ENCODE results near the gene CFAP68.

CFAP68 gene

GRCh38 chr11:111878849-111879636 is at the start of gene CFAP68, which contains the start of gene FDXACB1:
Gene CFAP68 (plus strand): TSS chr11:111879541. CDS start chr11:111879561, 20 bp downstream.
Gene FDXACB1 (minus strand): TSS chr11:111879165. CDS start chr11:111879132, 33 bp downstream.
- peak; percentile 79 to 96 (median 90) for DNase-seq (ENCODE audit: low read depth in 4 of 4, low spot score in 1 of 4)

GRCh38 chr11:111833524-111833923 is 45.8 kb upstream of the CFAP68 start:
- DNase-seq (ENCODE audit: low read depth in 4 of 4, low spot score in 1 of 4), result no peak

GRCh38 chr11:111834432-111835163 is 44.7 kb upstream of the CFAP68 start:
- no peak for DNase-seq (ENCODE audit: low read depth in 4 of 4, low spot score in 1 of 4)

GRCh38 chr11:111835665-111836064 is 43.7 kb upstream of the CFAP68 start:
- no peak for DNase-seq (ENCODE audit: low read depth in 4 of 4, low spot score in 1 of 4)

GRCh38 chr11:111836162-111836561 is 43.2 kb upstream of the CFAP68 start:
- no peak for DNase-seq (ENCODE audit: low read depth in 4 of 4, low spot score in 1 of 4)

GRCh38 chr11:111836721-111837120 is 42.6 kb upstream of the CFAP68 start:
- DNase-seq (ENCODE audit: low read depth in 4 of 4, low spot score in 1 of 4), result no peak

GRCh38 chr11:111837366-111837891 is 41.9 kb upstream of the CFAP68 start:
- DNase-seq (ENCODE audit: low read depth in 4 of 4, low spot score in 1 of 4), result no peak

- DNase-seq (ENCODE audit: low read depth in 4 of 4, low spot score in 1 of 4), result no peak
These were observed 41.3 kb upstream of the CFAP68 start for GRCh38 chr11:111838054-111838453.

- no peak for DNase-seq (ENCODE audit: low read depth in 4 of 4, low spot score in 1 of 4)
These were observed 39.2 kb upstream of the CFAP68 start for GRCh38 chr11:111840143-111840542.

- DNase-seq (ENCODE audit: low read depth in 4 of 4, low spot score in 1 of 4), result peak; percentile 79 to 88 (median 84)
These were observed 37.8 kb upstream of the CFAP68 start for GRCh38 chr11:111841370-111842053.

- no peak for DNase-seq (ENCODE audit: low read depth in 4 of 4, low spot score in 1 of 4)
These were observed 35.7 kb upstream of the CFAP68 start for GRCh38 chr11:111843661-111844060.

GRCh38 chr11:111845276-111846028 is 33.9 kb upstream of the CFAP68 start:
- no peak for DNase-seq (ENCODE audit: low read depth in 4 of 4, low spot score in 1 of 4)

GRCh38 chr11:111846063-111846462 is 33.3 kb upstream of the CFAP68 start:
- DNase-seq (ENCODE audit: low read depth in 4 of 4, low spot score in 1 of 4), result no peak

GRCh38 chr11:111846636-111847035 is 32.7 kb upstream of the CFAP68 start:
- no peak for DNase-seq (ENCODE audit: low read depth in 4 of 4, low spot score in 1 of 4)

GRCh38 chr11:111849631-111850030 is 29.7 kb upstream of the CFAP68 start:
- no peak for DNase-seq (ENCODE audit: low read depth in 4 of 4, low spot score in 1 of 4)

- DNase-seq (ENCODE audit: low read depth in 4 of 4, low spot score in 1 of 4), result no peak
These were observed 28.3 kb upstream of the CFAP68 start for GRCh38 chr11:111851067-111851466.

- DNase-seq (ENCODE audit: low read depth in 4 of 4, low spot score in 1 of 4), result no peak
These were observed 27.7 kb upstream of the CFAP68 start for GRCh38 chr11:111851636-111852035.

GRCh38 chr11:111852103-111852502 is 27.2 kb upstream of the CFAP68 start:
- no peak for DNase-seq (ENCODE audit: low read depth in 4 of 4, low spot score in 1 of 4)

GRCh38 chr11:111855506-111855905 is 23.8 kb upstream of the CFAP68 start:
- no peak for DNase-seq (ENCODE audit: low read depth in 4 of 4, low spot score in 1 of 4)

- DNase-seq (ENCODE audit: low read depth in 4 of 4, low spot score in 1 of 4), result no peak
These were observed 19.1 kb upstream of the CFAP68 start for GRCh38 chr11:111860257-111860656.

- no peak for DNase-seq (ENCODE audit: low read depth in 4 of 4, low spot score in 1 of 4)
These were observed 9.2 kb upstream of the CFAP68 start for GRCh38 chr11:111870113-111870512.
